HUES64 (cell line): ENCODE results near the gene CLGN. TPM values are rescaled to one million over a fixed set of nuclear protein-coding genes. Genes with fewer than 3 reads are reported as not detected.
A peak's percentile ranks its signal among the peaks of the same experiment; 100 is the strongest.
"Not testable (repeated sequence)": the region's sequence is repeated elsewhere in the genome, so short reads cannot be mapped to it uniquely, and the experiment has no call there.

Source experiments
- H3K27ac ChIP-seq: 2 replicates; pipeline ENCODE4 v1.7.0; 2013; ENCODE audit warnings: low read depth, low read length, inconsistent platforms
- H3K27me3 ChIP-seq: 2 replicates; pipeline ENCODE4 v1.6.1; 2013; ENCODE audit warnings: mild to moderate bottlenecking, low read length; ENCODE audit not compliant: insufficient read depth
- H3K36me3 ChIP-seq: 2 replicates; pipeline ENCODE4 v1.6.1; 2013; ENCODE audit warnings: mild to moderate bottlenecking, low read length; ENCODE audit not compliant: insufficient read depth
- H3K4me1 ChIP-seq: 2 replicates; pipeline ENCODE4 v1.6.1; 2013; ENCODE audit warnings: mild to moderate bottlenecking, low read length, moderate library complexity; ENCODE audit not compliant: insufficient read depth
- H3K4me3 ChIP-seq: 2 replicates; pipeline ENCODE4 v1.5.1; 2013; ENCODE audit warnings: mild to moderate bottlenecking, low read length, moderate library complexity
- H3K9ac ChIP-seq: 2 replicates; pipeline ENCODE4 v1.6.1; 2013; ENCODE audit warnings: mild to moderate bottlenecking, low read depth, low read length
- H3K9me3 ChIP-seq: 2 replicates; pipeline ENCODE4 v1.6.1; 2013; ENCODE audit warnings: low read depth, low read length; ENCODE audit not compliant: insufficient read depth
- WGBS: fragments of 150-250, 120-280 bp; methylation state at CpG from one replicate; pipeline ENCODE4 v1.1.7; 2013; ENCODE audit warnings: missing lambda C conversion rate; 5-methylcytosine and 5-hydroxymethylcytosine counted together
- polyA plus RNA-seq, 2 experiments: library from polyadenylated mRNA; stranded (reverse); fragments of 50-300 nt; gene quantifications; one replicate each; pipeline ENCODE4 v1.2.3, GENCODE V29; 2013

CLGN gene
- 6.8 TPM for polyA plus RNA-seq (2013, experiment 1 of 2)
- polyA plus RNA-seq (2013, experiment 2 of 2) = 10.2 TPM

GRCh38 chr4:140427106-140427918 lies at the start of gene CLGN:
Gene CLGN, minus strand, starts transcription at chr4:140427648. Its CDS starts 14,570 bp downstream, at chr4:140413078.
- no peaks in the 10 kb centered on the region for H3K9me3 ChIP-seq
- peak within 1 kb of the TSS; percentile 72 for H3K4me3 ChIP-seq
- H3K27ac ChIP-seq = no peak within 1 kb of the TSS
- H3K27me3 ChIP-seq = peaks cover 27% of the 10 kb centered on the region
- H3K9ac ChIP-seq = peak within 1 kb of the TSS; percentile 59
- H3K4me1 ChIP-seq = peaks cover 10% of the 10 kb centered on the region; the same call in 1 of the 2 replicates
- H3K36me3 ChIP-seq = no peaks in the 10 kb centered on the region
- WGBS = under 1% methylated on average over 73 of the region's 73 CpGs

GRCh38 chr4:140472156-140472555 lies 44.7 kb upstream of the CLGN start:
- Histone ChIP-seq H3K4me1 (no peaks in the 10 kb centered on the region), H3K9ac (no peak overlapping the region), H3K9me3 (no peaks in the 10 kb centered on the region), H3K27ac (no peak overlapping the region), H3K36me3 (no peaks in the 10 kb centered on the region), H3K27me3 (no peaks in the 10 kb centered on the region), H3K4me3 (no peak overlapping the region)
- 92% methylated on average over 2 of the region's 2 CpGs for WGBS

DNA sequence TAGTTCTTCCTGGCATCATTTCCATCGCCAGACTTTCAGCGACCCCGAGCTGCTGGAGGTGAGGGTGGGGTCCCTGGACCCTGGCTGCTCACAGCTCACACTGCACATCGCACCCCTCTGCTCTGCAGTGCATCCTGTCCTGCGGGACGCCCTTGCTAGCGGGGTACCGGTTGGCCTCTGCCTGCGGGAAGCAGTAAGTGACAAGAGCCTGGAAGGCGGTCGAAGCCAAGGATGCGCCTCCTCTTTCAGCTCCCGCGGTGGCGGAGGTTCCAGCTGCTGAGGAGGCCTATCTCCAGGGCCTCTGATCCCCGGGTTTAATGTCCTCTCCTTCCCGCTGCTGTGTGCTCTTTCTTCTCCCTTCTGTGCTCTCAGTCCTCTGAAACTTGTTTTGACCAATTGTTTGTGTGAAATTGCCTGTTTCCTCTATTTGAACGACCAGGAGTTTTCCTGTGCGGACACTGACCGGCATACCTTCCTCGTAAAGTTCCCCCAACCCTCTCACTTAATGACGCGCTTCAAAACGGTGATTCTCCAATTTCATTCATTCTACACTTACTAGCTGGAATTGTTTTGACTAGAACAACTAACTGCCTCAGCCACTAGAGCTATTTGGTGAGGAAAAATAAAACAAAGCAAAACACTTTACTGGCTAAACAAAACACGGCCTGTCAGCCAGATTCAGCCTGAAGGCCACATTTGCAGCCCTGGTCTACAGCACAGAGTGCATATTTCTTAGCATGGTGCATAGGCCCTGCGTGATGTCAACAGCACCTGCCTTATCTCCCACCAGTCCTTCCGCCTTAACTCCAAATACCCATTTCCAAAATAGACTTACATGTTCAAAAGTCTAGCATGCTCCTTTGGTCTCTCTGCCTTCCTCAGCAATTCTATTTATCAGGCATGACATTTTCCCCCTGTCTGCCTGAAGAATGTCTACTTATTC lies 42.6 kb upstream of the CLGN start:
- no peaks in the 10 kb centered on the region for H3K9me3 ChIP-seq
- 90% methylated on average over 27 of the region's 27 CpGs for WGBS

GRCh38 chr4:140466146-140466545 lies 38.7 kb upstream of the CLGN start:
- Histone ChIP-seq H3K4me1 (no peaks in the 10 kb centered on the region), H3K27me3 (no peaks in the 10 kb centered on the region), H3K36me3 (no peaks in the 10 kb centered on the region), H3K27ac (no peak overlapping the region), H3K4me3 (no peak overlapping the region), H3K9ac (no peak overlapping the region), H3K9me3 (no peaks in the 10 kb centered on the region)
- WGBS = 92% methylated on average over 1 of the region's 1 CpG

More for the DNA sequence above, 42.6 kb upstream of the CLGN start:
- no peaks in the 10 kb centered on the region for H3K4me1 ChIP-seq
- no peak overlapping the region for H3K27ac ChIP-seq
- no peaks in the 10 kb centered on the region for H3K36me3 ChIP-seq
- H3K9ac ChIP-seq = no peak overlapping the region; the same call in 1 of the 2 replicates
- H3K27me3 ChIP-seq = no peaks in the 10 kb centered on the region
- no peak overlapping the region for H3K4me3 ChIP-seq

- H3K36me3 ChIP-seq = no peaks in the 10 kb centered on the region
- no peak overlapping the region for H3K4me3 ChIP-seq
- H3K27ac ChIP-seq = no peak overlapping the region
- H3K9me3 ChIP-seq = no peaks in the 10 kb centered on the region
- WGBS = 91% methylated on average over 1 of the region's 1 CpG
- H3K27me3 ChIP-seq = no peaks in the 10 kb centered on the region
- H3K9ac ChIP-seq = no peak overlapping the region
- no peaks in the 10 kb centered on the region for H3K4me1 ChIP-seq
These were observed 36.2 kb upstream of the CLGN start for GRCh38 chr4:140463614-140464013.

GRCh38 chr4:140463182-140463581 lies 35.7 kb upstream of the CLGN start:
- no peaks in the 10 kb centered on the region for H3K36me3 ChIP-seq

DNA sequence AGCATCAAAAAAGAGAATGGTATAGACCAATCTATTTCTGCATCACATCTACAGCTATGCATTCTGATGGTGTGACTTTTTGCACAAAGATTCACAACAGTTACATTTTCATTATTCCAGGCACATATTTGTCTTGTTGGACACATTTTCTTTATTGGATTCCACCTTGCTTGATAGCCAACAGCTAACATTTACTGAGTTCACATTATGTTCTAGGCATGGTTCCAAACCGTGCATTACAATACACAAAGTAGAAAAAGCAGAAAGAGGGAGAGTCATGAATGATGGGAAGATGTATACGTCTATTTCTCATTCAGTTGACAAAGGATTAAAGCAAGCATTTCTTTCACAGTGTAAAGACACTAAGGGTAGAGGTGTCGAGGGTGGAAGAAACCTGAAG lies 22.9 kb upstream of the CLGN start:
- H3K4me1 ChIP-seq = no peaks in the 10 kb centered on the region
- H3K36me3 ChIP-seq = no peaks in the 10 kb centered on the region
- no peak overlapping the region for H3K4me3 ChIP-seq
- 90% methylated on average over 3 of the region's 3 CpGs for WGBS
- no peak overlapping the region for H3K27ac ChIP-seq
- H3K9ac ChIP-seq = no peak overlapping the region
- H3K27me3 ChIP-seq = no peaks in the 10 kb centered on the region; the same call in 1 of the 2 replicates
- H3K9me3 ChIP-seq = no peaks in the 10 kb centered on the region

More at GRCh38 chr4:140463182-140463581, 35.7 kb upstream of the CLGN start:
- H3K27ac ChIP-seq = no peak overlapping the region
- H3K9ac ChIP-seq = no peak overlapping the region
- WGBS = 78% methylated on average over 3 of the region's 3 CpGs
- no peak overlapping the region for H3K4me3 ChIP-seq
- no peaks in the 10 kb centered on the region for H3K4me1 ChIP-seq
- no peaks in the 10 kb centered on the region for H3K9me3 ChIP-seq
- no peaks in the 10 kb centered on the region for H3K27me3 ChIP-seq

GRCh38 chr4:140448830-140449229 lies 21.4 kb upstream of the CLGN start:
- no peak overlapping the region for H3K27ac ChIP-seq
- H3K27me3 ChIP-seq = no peaks in the 10 kb centered on the region
- WGBS = 70% methylated on average over 1 of the region's 2 CpGs
- H3K36me3 ChIP-seq = no peaks in the 10 kb centered on the region
- H3K4me1 ChIP-seq = no peaks in the 10 kb centered on the region
- H3K9ac ChIP-seq = no peak overlapping the region
- H3K9me3 ChIP-seq = no peaks in the 10 kb centered on the region
- no peak overlapping the region for H3K4me3 ChIP-seq

GRCh38 chr4:140448162-140448561 lies 20.7 kb upstream of the CLGN start:
- 54% methylated on average over 3 of the region's 3 CpGs for WGBS
- no peaks in the 10 kb centered on the region for H3K27me3 ChIP-seq
- no peaks in the 10 kb centered on the region for H3K4me1 ChIP-seq
- H3K9ac ChIP-seq = no peak overlapping the region
- no peak overlapping the region for H3K4me3 ChIP-seq
- no peaks in the 10 kb centered on the region for H3K36me3 ChIP-seq
- H3K27ac ChIP-seq = no peak overlapping the region
- no peaks in the 10 kb centered on the region for H3K9me3 ChIP-seq

GRCh38 chr4:140444347-140444746 lies 16.9 kb upstream of the CLGN start:
- not testable (repeated sequence) for H3K27ac ChIP-seq, H3K36me3 ChIP-seq, H3K4me1 ChIP-seq, H3K9me3 ChIP-seq, H3K27me3 ChIP-seq, H3K9ac ChIP-seq, H3K4me3 ChIP-seq
- WGBS = 86% methylated on average over 4 of the region's 4 CpGs

- Histone ChIP-seq H3K4me3 (no peak overlapping the region), H3K4me1 (no peaks in the 10 kb centered on the region), H3K36me3 (no peaks in the 10 kb centered on the region), H3K9ac (no peak overlapping the region), H3K9me3 (no peaks in the 10 kb centered on the region), H3K27ac (no peak overlapping the region), H3K27me3 (no peaks in the 10 kb centered on the region; the same call in 1 of the 2 replicates)
These were observed 12.2 kb upstream of the CLGN start for GRCh38 chr4:140439644-140440142.
